A549 (cell line): Measurements from ENCODE around the gene SYAP1. TPM values are rescaled to one million over a fixed set of nuclear protein-coding genes. Genes with fewer than 3 reads are reported as not detected.
"Not testable (repeated sequence)": the region's sequence is repeated elsewhere in the genome, so short reads cannot be mapped to it uniquely, and the experiment has no call there.

Source experiments
- ATAC-seq, 2 experiments: fragments of 200-7000 bp in 1 of 2; fragments of >200 bp in 1 of 2; cut with Nextera tagmentation in 1 of 2; cut with Tn5 transposase in 1 of 2; 3 replicates each; pipeline versions ENCODE4 v1.8.0 to v1.9.1; 2018 to 2020; ENCODE audit warnings: mild to moderate bottlenecking in 1 of 2, moderate library complexity in 1 of 2
- CTCF ChIA-PET: fragments of 300-600 bp; sonication (Branson Sonifier 250); formaldehyde crosslinking; extraction: SDS; loops from one replicate; lab custom pipeline; 2021; ENCODE audit warnings: antibody characterized with exemption, inconsistent platforms; lab: Yijun Ruan, JAX
- POLR2A ChIA-PET: fragments of 350-600 bp; formaldehyde crosslinking; extraction: SDS; loops from one replicate; lab custom pipeline; 2021; ENCODE audit warnings: antibody characterized with exemption, inconsistent platforms; lab: Yijun Ruan, JAX
- DNase-seq, 2 experiments: peaks; one replicate each; pipeline versions ENCODE4 v3.0.0 to v3.0.0-alpha.2; 2011 to 2016; ENCODE audit warnings: low read depth in 1 of 2, low spot score in 1 of 2
- FAIRE-seq: peaks from 2 replicates; lab custom pipeline; 2011; peaks lifted over from hg19 to GRCh38; lab: Jason Lieb, UNC
- H3K27ac ChIP-seq, 2 experiments: fragments of >200 bp; sonication (Bioruptor Twin); formaldehyde crosslinking; 3 replicates each; pipeline ENCODE4 v1.5.1; 2016 to 2017
- H3K4me1 ChIP-seq: fragments of >200 bp; sonication (Bioruptor Twin); formaldehyde crosslinking; 3 replicates; pipeline ENCODE4 v1.6.1; 2016
- H3K4me2 ChIP-seq: fragments of >200 bp; sonication (Bioruptor Twin); formaldehyde crosslinking; 3 replicates; pipeline ENCODE4 v1.6.1; 2016
- H3K4me3 ChIP-seq: fragments of >200 bp; sonication (Bioruptor Twin); formaldehyde crosslinking; 3 replicates; pipeline ENCODE4 v1.5.1; 2016
- H3K9me3 ChIP-seq: fragments of >200 bp; sonication (Bioruptor Twin); formaldehyde crosslinking; 3 replicates; pipeline ENCODE4 v1.6.1; 2016
- CBX2 ChIP-seq: fragments of 200-600 bp; sonication (generic); IDR thresholded peaks from 2 replicates; pipeline ENCODE4 v1.6.1; 2016; ENCODE audit warnings: low read depth, mild to moderate bottlenecking, borderline replicate concordance
- EP300 ChIP-seq, 2 experiments: fragments of >200 bp; sonication (Bioruptor Twin); formaldehyde crosslinking; IDR thresholded peaks; 2 replicates in 1 of 2; 3 replicates in 1 of 2; pipeline ENCODE4 v1.6.1; 2016 to 2017
- FOXS1 ChIP-seq: fragments of 250-450 bp; sonication (Bioruptor Pico); IDR thresholded peaks from 2 replicates; pipeline ENCODE4 v1.5.0; 2020; ENCODE audit warnings: mild to moderate bottlenecking, moderate library complexity
- HOXB13 ChIP-seq: fragments of 250-450 bp; sonication (Bioruptor Pico); IDR thresholded peaks from 2 replicates; pipeline ENCODE4 v1.5.0; 2020; ENCODE audit warnings: low read depth, mild to moderate bottlenecking, moderate library complexity
- HOXB5 ChIP-seq: fragments of 250-450 bp; sonication (Bioruptor Pico); IDR thresholded peaks from 2 replicates; pipeline ENCODE4 v1.5.0; 2020; ENCODE audit warnings: mild to moderate bottlenecking, moderate library complexity
- JUNB ChIP-seq: fragments of >200 bp; sonication (Bioruptor Twin); formaldehyde crosslinking; IDR thresholded peaks from 2 replicates; pipeline ENCODE4 v1.6.1; 2016
- KDM5A ChIP-seq: fragments of 200-600 bp; sonication (generic); IDR thresholded peaks from 2 replicates; pipeline ENCODE4 v1.6.1; 2016; ENCODE audit warnings: antibody characterized with exemption, mild to moderate bottlenecking
- MAFK ChIP-seq: fragments of 450-650 bp; IDR thresholded peaks from 2 replicates; pipeline ENCODE4 v1.6.1; 2014; ENCODE audit not compliant: partially characterized antibody
- PHF8 ChIP-seq: fragments of 200-600 bp; sonication (generic); IDR thresholded peaks from 2 replicates; pipeline ENCODE4 v1.6.1; 2016; ENCODE audit warnings: low read depth, mild to moderate bottlenecking, antibody characterized with exemption, moderate library complexity, borderline replicate concordance
- POLR2A ChIP-seq: IDR thresholded peaks from 2 replicates; pipeline ENCODE4 v1.6.1; 2012; ENCODE audit warnings: mild to moderate bottlenecking, low read length
- RNF2 ChIP-seq: fragments of 200-600 bp; sonication (generic); IDR thresholded peaks from 2 replicates; pipeline ENCODE4 v1.6.1; 2016; ENCODE audit warnings: low read depth, mild to moderate bottlenecking, antibody characterized with exemption, moderate library complexity, borderline replicate concordance
- SREBF2 ChIP-seq: fragments of 450-650 bp; IDR thresholded peaks from 2 replicates; pipeline ENCODE4 v1.6.1; 2014; ENCODE audit warnings: mild to moderate bottlenecking, moderate library complexity
- USF2 ChIP-seq: fragments of 450-650 bp; IDR thresholded peaks from 2 replicates; pipeline ENCODE4 v1.6.1; 2014; ENCODE audit warnings: antibody characterized with exemption
- ZFP36 ChIP-seq: fragments of 450-650 bp; IDR thresholded peaks from 2 replicates; pipeline ENCODE4 v1.6.1; 2014; ENCODE audit warnings: borderline replicate concordance; ENCODE audit not compliant: partially characterized antibody
- WGBS: methylation state at CpG from one replicate; pipeline ENCODE4 v1.1.6; 2017; ENCODE audit errors: missing lambda C conversion rate; 5-methylcytosine and 5-hydroxymethylcytosine counted together
- polyA plus RNA-seq, 4 experiments: library from polyadenylated mRNA; depleted of rRNA in 3 of 4; stranded (reverse); fragments of >200 nt; fragmentation: RNase III in 1 of 4; extraction: RNeasy Plus Mini Kit Qiagen cat#74134 plus additional on column Dnase treatment in 1 of 4; gene quantifications; 2 replicates in 3 of 4; 3 replicates in 1 of 4; pipeline ENCODE4 v1.2.3, GENCODE V29; 2011 to 2017
- TF ChIP-seq, protein P1 (sequence below): fragments of 250-450 bp; sonication (Bioruptor Pico); IDR thresholded peaks from 2 replicates; pipeline ENCODE4 v1.5.0; 2020; ENCODE audit warnings: low read depth, mild to moderate bottlenecking, moderate library complexity

SYAP1 gene
- polyA plus RNA-seq, 2 of the 4 experiments (the other 2 are of a cell fraction), result 18.9 to 20.9 TPM

- CTCF ChIA-PET, result interaction anchor here (0.9 kb wide), 1 partner anchor 12 kb away, joined by 3 read pairs; no protein-coding TSS in a partner anchor
- Histone ChIP-seq H3K4me1 (no peaks in the 10 kb centered on the region), H3K9me3 (no peaks in the 10 kb centered on the region), H3K4me3 (no peak overlapping the region), H3K4me2 (no peak overlapping the region), H3K27ac (no peak overlapping the region)
- POLR2A ChIA-PET, result interaction anchor here (1.8 kb wide), 1 partner anchor 38 kb away, joined by 6 read pairs; the partner anchor contains the start of gene SYAP1
- ATAC-seq (no peak), DNase-seq (no peak), FAIRE-seq (no peak)
- TF ChIP-seq HOXB13 (CRISPR knock-in tag), result no peak
- TF ChIP-seq RNF2, result no peak
- no peak for TF ChIP-seq PHF8
- no peak for TF ChIP-seq JUNB
- TF ChIP-seq EP300 (IDR thresholded peaks at IDR 0.05), result no peak
- TF ChIP-seq, protein P1, sequence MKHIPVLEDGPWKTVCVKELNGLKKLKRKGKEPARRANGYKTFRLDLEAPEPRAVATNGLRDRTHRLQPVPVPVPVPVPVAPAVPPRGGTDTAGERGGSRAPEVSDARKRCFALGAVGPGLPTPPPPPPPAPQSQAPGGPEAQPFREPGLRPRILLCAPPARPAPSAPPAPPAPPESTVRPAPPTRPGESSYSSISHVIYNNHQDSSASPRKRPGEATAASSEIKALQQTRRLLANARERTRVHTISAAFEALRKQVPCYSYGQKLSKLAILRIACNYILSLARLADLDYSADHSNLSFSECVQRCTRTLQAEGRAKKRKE (CRISPR knock-in tag), result no peak
- WGBS, result 92% methylated on average over 4 of the region's 4 CpGs
Observed at GRCh38 chrX:16756724-16757123, 37.3 kb downstream of the SYAP1 start.

DNA sequence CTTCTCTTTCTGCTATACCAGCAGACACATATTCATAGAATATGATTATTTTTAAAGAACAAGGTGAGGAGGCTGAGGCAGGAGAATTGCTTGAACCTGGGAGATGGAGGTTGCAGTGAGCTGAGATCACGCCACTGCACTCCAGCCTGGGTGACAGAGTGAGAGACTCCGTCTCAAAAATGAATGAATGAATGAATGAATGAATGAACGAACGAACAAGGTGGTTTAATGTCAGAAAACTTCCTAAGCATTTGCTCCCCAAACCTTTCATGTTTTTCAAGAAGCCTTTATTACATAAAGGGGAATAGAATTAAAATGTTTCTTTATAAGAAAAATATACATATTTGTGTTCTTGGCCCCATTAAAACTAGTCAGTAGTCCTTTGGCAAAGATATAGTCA lies 42.1 kb downstream of the SYAP1 start:
- H3K9me3 ChIP-seq, POLR2A ChIA-PET, H3K4me2 ChIP-seq, DNase-seq, H3K27ac ChIP-seq, H3K4me3 ChIP-seq, ATAC-seq, CTCF ChIA-PET, FAIRE-seq, H3K4me1 ChIP-seq: not testable (repeated sequence)
- WGBS, result 85% methylated on average over 4 of the region's 4 CpGs

DNA sequence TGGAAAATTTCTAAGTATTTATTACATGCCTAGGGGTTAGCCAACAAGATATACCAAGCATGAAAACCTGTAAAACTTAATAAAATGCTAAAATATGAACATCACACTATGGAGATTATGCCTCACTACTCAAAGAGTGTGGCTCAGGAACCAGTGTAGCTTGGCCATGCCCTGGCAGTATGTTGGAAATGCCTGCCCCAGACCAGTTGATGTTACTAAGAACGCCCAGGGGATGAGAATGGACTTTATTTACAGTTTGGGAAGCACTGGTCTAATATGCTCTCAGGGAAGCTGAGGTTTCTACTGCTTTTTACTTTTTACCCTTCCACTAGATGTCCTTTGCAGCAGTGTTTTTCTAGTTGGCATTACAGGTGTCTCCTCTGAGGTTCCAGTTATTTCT lies 43.2 kb downstream of the SYAP1 start:
- Histone ChIP-seq H3K4me2 (no peak overlapping the region), H3K4me1 (no peaks in the 10 kb centered on the region), H3K9me3 (no peaks in the 10 kb centered on the region), H3K27ac (no peak overlapping the region), H3K4me3 (no peak overlapping the region)
- no peak for ATAC-seq
- no peak for FAIRE-seq
- DNase-seq, result no peak
- ChIA-PET POLR2A (no interaction called here), CTCF (no interaction called here)
- TF ChIP-seq POLR2A (no peak), USF2 (no peak), HOXB5 (CRISPR knock-in tag) (no peak), SREBF2 (no peak), PHF8 (no peak), FOXS1 (no peak), CBX2 (no peak), KDM5A (no peak)
- TF ChIP-seq, protein P1 (CRISPR knock-in tag), result no peak
- 89% methylated on average over 1 of the region's 1 CpG for WGBS

GRCh38 chrX:16765594-16765993 lies 46.2 kb downstream of the SYAP1 start:
- TF ChIP-seq MAFK (peak; percentile 34), ZFP36 (no peak)
- ChIA-PET CTCF (no interaction called here), POLR2A (interaction anchor here (1.1 kb wide), 1 partner anchor 46 kb away, joined by 4 read pairs; the partner anchor contains the start of gene SYAP1)
- 78% methylated on average over 2 of the region's 2 CpGs for WGBS
- no peak for ATAC-seq
- DNase-seq, result no peak
- Histone ChIP-seq H3K27ac (no peak overlapping the region), H3K9me3 (no peaks in the 10 kb centered on the region), H3K4me3 (no peak overlapping the region), H3K4me1 (no peaks in the 10 kb centered on the region), H3K4me2 (no peak overlapping the region)
- no peak for FAIRE-seq
